Fibroblast of villous mesenchyme (primary cell): Measurements from ENCODE around the gene RMND5B. TPM values are rescaled to one million over a fixed set of nuclear protein-coding genes. Genes with fewer than 3 reads are reported as not detected.
A peak's percentile ranks its signal among the peaks of the same experiment; 100 is the strongest.
"Not testable (repeated sequence)": the region's sequence is repeated elsewhere in the genome, so short reads cannot be mapped to it uniquely, and the experiment has no call there.

Experiments used
- DNase-seq: peaks from one replicate; pipeline ENCODE4 v3.0.0-alpha.2; 2010; ENCODE audit warnings: low read depth
- H3K4me3 ChIP-seq: 2 replicates; pipeline ENCODE4 v1.5.1; 2011; ENCODE audit warnings: low read depth, mild to moderate bottlenecking, low read length
- CTCF ChIP-seq: IDR thresholded peaks from 2 replicates; pipeline ENCODE4 v1.5.1; 2012; ENCODE audit warnings: low read depth, mild to moderate bottlenecking, low read length; ENCODE audit not compliant: insufficient read depth
- total RNA-seq: library from RNA; depleted of rRNA; stranded (reverse); fragments of >200 nt; gene quantifications from 2 replicates; pipeline ENCODE4 v1.2.3, GENCODE V29; 2012

Gene RMND5B
- total RNA-seq, 1 donor, result 22.0 TPM

GRCh38 chr5:178194026-178194425, 63.2 kb downstream of the RMND5B start:
- TF ChIP-seq CTCF, result no peak
- DNase-seq, result no peak

GRCh38 chr5:178196281-178196812, 65.5 kb downstream of the RMND5B start:
- TF ChIP-seq CTCF, result no peak
- H3K4me3 ChIP-seq, result no peak overlapping the region
- DNase-seq, result no peak

More at GRCh38 chr5:178194026-178194425, 63.2 kb downstream of the RMND5B start:
- H3K4me3 ChIP-seq, result no peak overlapping the region

GRCh38 chr5:178196986-178197385, 66.2 kb downstream of the RMND5B start:
- DNase-seq, result no peak
- TF ChIP-seq CTCF, result peak; percentile 51
- H3K4me3 ChIP-seq, result no peak overlapping the region

- not testable (repeated sequence) for H3K4me3 ChIP-seq, DNase-seq
These were observed 67.3 kb downstream of the RMND5B start for GRCh38 chr5:178198151-178198550.

- DNase-seq, result no peak
- no peak for TF ChIP-seq CTCF
- H3K4me3 ChIP-seq, result no peak overlapping the region
These were observed 67.9 kb downstream of the RMND5B start for GRCh38 chr5:178198706-178199105.

GRCh38 chr5:178199581-178200434, 69.0 kb downstream of the RMND5B start:
- H3K4me3 ChIP-seq, result no peak overlapping the region
- no peak for TF ChIP-seq CTCF
- DNase-seq, result no peak

Other genes with a start within 250 kb of the RMND5B start
- not detected in 2 replicates for gene PROP1, start 134.8 kb upstream of the RMND5B start, total RNA-seq
- gene N4BP3, start 17.5 kb upstream of the RMND5B start, total RNA-seq, result 0.43 and 0.64 TPM in 2 replicates
- gene NHP2, start 22.9 kb downstream of the RMND5B start, total RNA-seq, result 88.1 and 102 TPM in 2 replicates
- not detected in 2 replicates for gene GMCL2, start 56.4 kb downstream of the RMND5B start, total RNA-seq
- gene HNRNPAB, start 73.5 kb downstream of the RMND5B start, total RNA-seq, result 52.8 and 63.5 TPM in 2 replicates
- 31.5 and 32.2 TPM in 2 replicates for gene PHYKPL, start 101.8 kb downstream of the RMND5B start, total RNA-seq